IMR-90 (cell line): Measurements from ENCODE around the gene AKAP12. TPM values are rescaled to one million over a fixed set of nuclear protein-coding genes. Genes with fewer than 3 reads are reported as not detected.

Source experiments
- CEBPB ChIP-seq: IDR thresholded peaks from 2 replicates; pipeline ENCODE4 v1.6.1; 2012; ENCODE audit warnings: low read depth, low read length, improper control_type of control experiment
- CTCF ChIP-seq: conservative IDR thresholded peaks from 2 replicates; pipeline ENCODE4 v1.5.1; 2012; ENCODE audit warnings: mild to moderate bottlenecking, low read depth, low read length, improper control_type of control experiment
- MAFK ChIP-seq: IDR thresholded peaks from 2 replicates; pipeline ENCODE4 v1.6.1; 2012; ENCODE audit warnings: low read depth, low read length, improper control_type of control experiment
- RCOR1 ChIP-seq: IDR thresholded peaks from 2 replicates; pipeline ENCODE4 v1.6.1; 2012; ENCODE audit warnings: mild to moderate bottlenecking, low read length, improper control_type of control experiment; ENCODE audit not compliant: insufficient replicate concordance
- RFX5 ChIP-seq: IDR thresholded peaks from 2 replicates; pipeline ENCODE4 v1.8.0; 2012; ENCODE audit warnings: low read depth, mild to moderate bottlenecking, low read length, moderate library complexity
- SMC3 ChIP-seq: fragments of 150-350 bp; IDR thresholded peaks from 2 replicates; pipeline ENCODE4 v1.6.1; 2016; ENCODE audit warnings: low read depth, mild to moderate bottlenecking, antibody characterized with exemption, low read length, moderate library complexity
- polyA plus RNA-seq, 3 experiments: library from polyadenylated mRNA; depleted of rRNA; stranded (reverse); fragments of >200 nt; gene quantifications; 2 replicates each; pipeline ENCODE4 v1.2.3, GENCODE V29; 2012; ENCODE audit warnings: low replicate concordance in 1 of 3
- total RNA-seq: library from RNA; depleted of rRNA; stranded (reverse); fragments of >200 nt; gene quantifications from 2 replicates; pipeline ENCODE4 v1.2.3, GENCODE V29; 2012

AKAP12 gene
- total and polyA plus RNA-seq, 2 of the 4 experiments (the other 2 are of a cell fraction): 56.0 to 118 TPM

DNA sequence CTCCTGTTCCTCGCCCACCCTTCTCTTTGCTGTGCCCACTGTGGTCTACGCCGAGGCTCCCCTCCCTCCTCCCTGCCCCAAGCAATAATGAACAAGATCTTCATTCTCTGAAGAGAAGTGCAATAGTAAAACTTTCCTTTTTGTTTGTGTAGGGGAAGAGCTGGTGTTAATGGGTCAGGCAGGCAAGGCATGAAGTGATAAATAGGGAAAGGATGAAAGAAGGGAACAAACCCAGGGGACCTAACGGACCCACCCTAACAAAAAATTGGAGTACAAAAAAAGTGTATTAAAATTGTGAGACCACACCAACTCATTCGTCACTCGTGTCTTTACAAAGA, 84.7 kb downstream of the AKAP12 start (continued):
- TF ChIP-seq CTCF (no peak), MAFK (no peak), SMC3 (no peak), RFX5 (no peak), RCOR1 (no peak), CEBPB (no peak)
